Thoracic aorta (tissue), 2 donors: ENCODE measurements around the gene GTPBP8. TPM values are rescaled to one million over a fixed set of nuclear protein-coding genes. Genes with fewer than 3 reads are reported as not detected.

Experiments used
- ATAC-seq: fragments of 150-250 bp; one replicate; pipeline ENCODE4 v1.8.0; 2017; ENCODE audit warnings: low read depth; ENCODE audit not compliant: insufficient number of reproducible peaks, low FRiP score
- DNase-seq: peaks from one replicate; pipeline ENCODE4 v3.0.0-alpha.2; 2020; ENCODE audit warnings: low spot score
- H3K27ac ChIP-seq, 2 donors: fragments of 200-600 bp; sonication (generic); 1 replicate in 1 of 2; 2 replicates in 1 of 2; pipeline ENCODE4 v1.5.1; 2016; ENCODE audit warnings: mild to moderate bottlenecking in 2 of 2, moderate library complexity in 2 of 2
- H3K27me3 ChIP-seq: fragments of 200-600 bp; sonication (generic); replicated peaks from 2 replicates; pipeline ENCODE4 v1.6.0; 2016; ENCODE audit warnings: mild to moderate bottlenecking; ENCODE audit not compliant: insufficient read depth
- H3K36me3 ChIP-seq: fragments of 200-600 bp; sonication (generic); one replicate; pipeline ENCODE4 v1.5.1; 2016
- H3K4me1 ChIP-seq, 2 donors: fragments of 200-600 bp; sonication (generic); 1 replicate in 1 of 2; 2 replicates in 1 of 2; pipeline versions ENCODE4 v1.5.1 to v1.6.0; 2016; ENCODE audit warnings: low read depth in 2 of 2, mild to moderate bottlenecking in 1 of 2; ENCODE audit not compliant: control insufficient read depth in 1 of 2
- H3K4me3 ChIP-seq: fragments of 200-600 bp; sonication (generic); 2 replicates; pipeline ENCODE4 v1.5.1; 2016; ENCODE audit warnings: mild to moderate bottlenecking
- H3K9me3 ChIP-seq: fragments of 200-600 bp; sonication (generic); 2 replicates; pipeline ENCODE4 v1.5.1; 2016
- CTCF ChIP-seq: fragments of 200-600 bp; sonication (generic); IDR thresholded peaks from one replicate; pipeline ENCODE4 v1.5.1; 2019; ENCODE audit warnings: antibody characterized with exemption
- total RNA-seq, 2 donors: library from RNA; depleted of rRNA; stranded (reverse); fragments of >200 nt; gene quantifications; one replicate each; pipeline versions ENCODE4 v1.1.0 to v1.2.3, GENCODE V29; 2016

Gene GTPBP8
- total RNA-seq, 2 donors from 2014 or later = 5.8 to 10.4 TPM

GRCh38 chr3:112979244-112979832 is 11.4 kb upstream of the GTPBP8 start:
- TF ChIP-seq CTCF = peak; percentile 70
- no peaks in the 10 kb centered on the region for H3K9me3 ChIP-seq
- ATAC-seq = no peak
- DNase-seq = no peak
- no peak overlapping the region for H3K4me3 ChIP-seq
- H3K4me1 ChIP-seq = no peaks in the 10 kb centered on the region
- H3K36me3 ChIP-seq = no peaks in the 10 kb centered on the region
- no peak overlapping the region for H3K27ac ChIP-seq
- H3K27me3 ChIP-seq = no peaks in the 10 kb centered on the region

- H3K4me3 ChIP-seq = no peak overlapping the region
- no peaks in the 10 kb centered on the region for H3K9me3 ChIP-seq
- ATAC-seq (no peak), DNase-seq (no peak)
- no peaks in the 10 kb centered on the region for H3K27me3 ChIP-seq
- H3K36me3 ChIP-seq = no peaks in the 10 kb centered on the region
- no peak for TF ChIP-seq CTCF
- no peaks in the 10 kb centered on the region for H3K4me1 ChIP-seq
- no peak overlapping the region for H3K27ac ChIP-seq
Observed at GRCh38 chr3:112980080-112980479, 10.7 kb upstream of the GTPBP8 start.

GRCh38 chr3:112982710-112983109 is 8.1 kb upstream of the GTPBP8 start:
- no peaks in the 10 kb centered on the region for H3K36me3 ChIP-seq
- ATAC-seq (no peak), DNase-seq (no peak)
- H3K9me3 ChIP-seq = no peaks in the 10 kb centered on the region
- H3K4me1 ChIP-seq = no peaks in the 10 kb centered on the region
- no peak overlapping the region for H3K27ac ChIP-seq
- H3K4me3 ChIP-seq = no peak overlapping the region
- TF ChIP-seq CTCF = no peak
- H3K27me3 ChIP-seq = no peaks in the 10 kb centered on the region

GRCh38 chr3:112984485-112984884 is 6.3 kb upstream of the GTPBP8 start:
- Histone ChIP-seq H3K27ac (no peak overlapping the region), H3K27me3 (no peaks in the 10 kb centered on the region), H3K36me3 (no peaks in the 10 kb centered on the region), H3K4me1 (no peaks in the 10 kb centered on the region), H3K9me3 (no peaks in the 10 kb centered on the region), H3K4me3 (no peak overlapping the region)
- ATAC-seq (no peak), DNase-seq (no peak)
- no peak for TF ChIP-seq CTCF

- DNase-seq (no peak), ATAC-seq (no peak)
- H3K9me3 ChIP-seq = no peaks in the 10 kb centered on the region
- no peaks in the 10 kb centered on the region for H3K36me3 ChIP-seq
- H3K4me1 ChIP-seq = peaks cover 12 to 14% of the 10 kb centered on the region in 2 donors
- no peaks in the 10 kb centered on the region for H3K27me3 ChIP-seq
- no peak overlapping the region for H3K4me3 ChIP-seq
- TF ChIP-seq CTCF = no peak
- no peak overlapping the region for H3K27ac ChIP-seq
Observed at GRCh38 chr3:112987710-112988334, 3.0 kb upstream of the GTPBP8 start.
